T-helper 2 cell treated with Interferon-gamma antibody and Interleukin-4, amounts not matched to agents 100 ng/mL and 5 ng/mL, for 36 hours (primary cell): ENCODE data around the gene PKD2L2. TPM values are rescaled to one million over a fixed set of nuclear protein-coding genes. Genes with fewer than 3 reads are reported as not detected.
"Not testable (repeated sequence)": the region's sequence is repeated elsewhere in the genome, so short reads cannot be mapped to it uniquely, and the experiment has no call there.

Experiments
- intact Hi-C: fragments of 100-400 bp; cut with micrococcal nuclease; formaldehyde crosslinking; loops from one replicate; pipeline ENCODE4 v1.15.1; 2023
- total RNA-seq: library from RNA; stranded (reverse); gene quantifications from 2 replicates; pipeline ENCODE4 v1.2.3, GENCODE V29; 2022

PKD2L2 gene
- 0.23 TPM in 1 of 2 replicates, not detected in the other for total RNA-seq

- intact Hi-C loops = loop anchor here (1.0 to 5.0 kb wide), 3 partner anchors 134 to 289 kb away; partner anchors contain the start of genes BRD8, FAM13B and HNRNPA0
Measured at GRCh38 chr5:137888863-137889759, at the start of gene PKD2L2. Gene PKD2L2, plus strand, starts transcription at chr5:137889457. Its CDS starts 35 bp downstream, at chr5:137889492.

GRCh38 chr5:137842296-137842695 lies 47.0 kb upstream of the PKD2L2 start:
- intact Hi-C loops = no loop called here

- intact Hi-C loops = no loop called here
Measured at GRCh38 chr5:137843676-137844299, 45.5 kb upstream of the PKD2L2 start.

DNA sequence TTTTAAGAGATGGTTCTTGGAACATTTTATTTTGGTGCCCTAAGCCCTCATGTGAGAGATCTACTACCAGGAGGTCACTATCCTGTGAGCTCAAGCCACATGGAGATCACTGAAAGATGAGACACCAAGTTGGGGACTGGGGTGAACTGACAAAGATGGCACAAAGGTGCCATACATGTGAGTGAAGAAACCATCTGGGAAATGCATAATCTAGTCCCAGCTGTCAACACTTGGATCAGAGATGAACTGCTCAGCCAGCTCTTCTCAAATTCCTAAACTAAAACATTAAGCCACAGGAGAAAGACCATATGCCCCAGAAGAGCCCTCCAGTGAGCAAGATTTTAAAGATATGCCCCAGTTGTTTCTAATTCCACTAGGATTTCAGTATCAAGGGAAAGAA lies 43.8 kb upstream of the PKD2L2 start:
- intact Hi-C loops = no loop called here

DNA sequence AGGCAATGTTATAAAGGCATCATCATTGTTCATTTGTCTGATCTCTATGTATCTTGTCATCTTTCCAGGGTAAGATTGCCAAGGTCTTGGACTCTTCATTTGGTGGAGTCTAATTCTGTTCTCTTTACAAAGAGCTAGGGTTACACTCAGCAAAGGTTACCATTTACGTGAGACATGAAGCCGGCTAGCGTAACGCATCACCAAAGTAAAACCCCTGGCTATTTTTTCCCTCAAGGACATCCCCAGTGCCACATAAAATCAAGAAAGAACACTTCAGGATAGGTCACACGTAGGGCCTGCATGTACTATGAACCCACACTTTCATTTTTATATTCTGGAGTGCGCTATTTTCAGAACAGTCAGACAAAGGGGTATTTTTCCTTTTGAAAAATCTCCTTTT lies 41.6 kb upstream of the PKD2L2 start:
- intact Hi-C loops = no loop called here

DNA sequence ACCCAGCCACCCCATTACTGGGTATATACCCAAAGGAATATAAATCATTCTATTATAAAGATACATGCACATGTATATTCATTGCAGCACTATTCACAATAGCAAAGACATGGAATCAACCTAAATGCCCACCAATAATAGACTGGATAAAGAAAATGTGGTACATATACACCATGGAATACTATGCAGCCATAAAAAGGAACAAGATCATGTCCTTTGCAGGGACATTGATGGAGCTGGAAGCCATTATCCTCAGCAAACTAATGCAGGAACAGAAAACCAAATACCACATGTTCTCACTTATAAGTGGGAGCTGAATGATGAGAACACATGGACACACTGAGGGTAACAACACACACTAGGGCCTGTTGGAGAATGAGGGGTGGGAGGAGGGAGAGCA lies 36.1 kb upstream of the PKD2L2 start:
- intact Hi-C loops = not testable (repeated sequence)

GRCh38 chr5:137856201-137856600 lies 33.1 kb upstream of the PKD2L2 start:
- intact Hi-C loops = no loop called here

DNA sequence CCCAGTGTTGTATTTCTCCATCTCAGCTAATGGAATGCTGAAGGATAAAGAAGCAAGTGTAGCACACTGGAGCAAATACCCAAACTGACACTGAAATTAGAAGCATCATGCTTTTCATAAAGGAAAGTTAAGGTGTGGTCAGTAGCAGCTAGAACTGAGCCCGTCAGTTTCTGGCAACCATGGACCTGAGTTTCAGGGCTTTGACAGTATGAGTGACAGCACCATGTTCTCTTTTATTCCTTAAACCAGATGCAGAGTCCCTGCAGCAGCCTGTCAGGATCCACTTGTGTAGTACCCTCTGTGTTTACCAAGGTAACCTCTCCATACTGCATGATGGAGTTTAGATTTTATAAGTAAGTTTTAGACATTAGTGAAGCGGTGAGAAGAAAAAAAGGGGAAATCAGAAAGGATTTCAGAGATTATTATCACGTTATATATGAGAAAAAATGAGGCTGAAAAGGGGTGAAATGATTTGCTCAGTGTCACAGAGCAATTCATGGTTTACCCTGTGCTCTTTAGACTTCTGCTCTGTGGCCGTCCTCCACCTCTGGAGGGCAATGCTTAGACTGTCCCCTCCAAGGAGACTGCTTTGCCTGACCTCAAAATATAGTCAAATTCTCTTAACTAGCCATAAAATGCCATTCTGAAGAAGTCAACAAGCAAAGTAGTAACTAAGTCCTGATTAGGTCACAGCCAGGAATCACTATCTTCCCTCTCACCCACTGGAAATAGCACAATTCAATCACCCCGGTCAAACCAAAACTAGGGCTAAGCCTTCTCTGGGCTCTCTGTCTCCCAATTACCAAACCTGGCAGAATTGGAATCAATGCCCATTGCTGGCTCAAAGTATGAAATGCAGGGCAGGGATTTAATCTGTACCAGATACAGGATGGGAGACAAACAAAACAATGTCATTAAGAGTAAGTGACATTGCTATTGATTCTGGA lies 32.1 kb upstream of the PKD2L2 start:
- intact Hi-C loops = no loop called here

DNA sequence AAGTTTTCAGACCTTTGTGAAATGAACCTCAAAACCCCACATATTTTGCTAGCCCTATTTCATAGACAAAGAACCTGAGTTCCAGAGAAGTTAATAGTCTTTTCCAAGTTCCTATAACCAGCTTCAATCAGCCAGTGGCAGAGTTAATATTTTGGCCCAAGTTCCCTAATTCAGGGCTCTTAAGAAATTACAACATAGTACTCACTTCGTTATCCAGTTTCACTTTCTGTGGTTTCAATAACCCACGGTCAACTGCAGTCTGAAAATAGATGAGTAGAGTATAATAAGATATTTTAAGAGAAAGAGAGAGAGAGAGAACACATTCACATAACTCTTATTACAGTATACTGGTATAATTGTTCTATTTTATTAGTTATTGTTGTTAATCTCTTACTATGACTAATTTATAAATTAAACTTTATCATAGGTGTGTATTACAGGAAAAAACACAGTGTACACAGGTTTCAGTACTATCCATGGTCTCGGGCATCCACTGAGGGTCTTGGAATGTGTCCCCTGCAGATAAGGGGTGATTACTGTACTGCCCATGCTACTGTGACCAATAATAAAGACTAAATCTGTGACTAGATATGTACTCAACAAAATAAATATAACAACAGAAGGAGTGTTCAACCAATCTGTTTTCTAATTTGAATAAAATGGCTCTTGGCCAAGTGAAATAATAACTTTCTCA lies 30.9 kb upstream of the PKD2L2 start:
- intact Hi-C loops = no loop called here

- intact Hi-C loops = no loop called here
Measured at GRCh38 chr5:137858954-137859353, 30.3 kb upstream of the PKD2L2 start.

- intact Hi-C loops = no loop called here
Measured at GRCh38 chr5:137862251-137862650, 27.0 kb upstream of the PKD2L2 start.

DNA sequence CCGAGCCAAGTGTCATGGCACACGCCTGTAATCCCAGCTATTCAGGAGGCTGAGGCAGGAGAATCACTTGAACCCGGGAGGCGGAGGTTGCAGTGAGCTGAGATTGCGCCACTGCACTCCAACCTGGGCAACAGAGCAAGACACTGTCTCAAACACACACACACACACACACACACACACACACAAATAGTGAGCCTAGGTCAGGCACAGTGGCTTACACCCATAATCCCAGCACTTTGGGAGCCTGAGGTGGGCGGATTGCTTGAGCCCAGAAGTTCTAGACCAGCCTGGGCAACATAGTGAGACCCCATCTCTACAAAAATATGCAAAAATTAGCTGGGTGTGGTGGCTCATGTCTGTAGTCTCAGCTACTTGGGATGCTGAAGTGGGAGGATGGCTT lies 25.6 kb upstream of the PKD2L2 start:
- intact Hi-C loops = not testable (repeated sequence)

GRCh38 chr5:137866541-137867388 lies 22.5 kb upstream of the PKD2L2 start:
- intact Hi-C loops = no loop called here

- intact Hi-C loops = no loop called here
Measured at GRCh38 chr5:137867664-137868063, 21.6 kb upstream of the PKD2L2 start, which contains the start of gene MYOT. Gene MYOT, plus strand, starts transcription at chr5:137867860. Its CDS starts 2,792 bp downstream, at chr5:137870652.

DNA sequence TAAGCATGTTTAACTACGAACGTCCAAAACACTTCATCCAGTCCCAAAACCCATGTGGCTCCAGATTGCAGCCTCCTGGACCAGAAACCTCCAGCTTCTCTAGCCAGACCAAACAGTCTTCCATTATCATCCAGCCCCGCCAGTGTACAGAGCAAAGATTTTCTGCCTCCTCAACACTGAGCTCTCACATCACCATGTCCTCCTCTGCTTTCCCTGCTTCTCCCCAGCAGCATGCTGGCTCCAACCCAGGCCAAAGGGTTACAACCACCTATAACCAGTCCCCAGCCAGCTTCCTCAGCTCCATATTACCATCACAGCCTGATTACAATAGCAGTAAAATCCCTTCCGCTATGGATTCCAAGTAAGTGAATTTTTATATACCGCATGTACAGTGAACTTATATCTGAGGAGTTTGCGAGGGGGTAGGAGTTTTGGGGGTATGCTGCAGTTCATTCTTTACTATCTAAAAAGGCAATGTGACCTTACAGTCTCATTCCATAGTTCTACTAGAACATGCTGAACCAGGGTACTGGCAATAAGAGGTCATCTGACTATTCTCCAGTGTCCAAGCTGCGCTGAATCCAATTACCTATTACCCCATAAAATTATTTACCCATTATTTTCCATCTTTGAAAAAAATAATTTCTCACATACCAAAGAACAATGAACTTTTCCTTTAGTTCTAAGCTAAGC lies 18.5 kb upstream of the PKD2L2 start:
- intact Hi-C loops = no loop called here

DNA sequence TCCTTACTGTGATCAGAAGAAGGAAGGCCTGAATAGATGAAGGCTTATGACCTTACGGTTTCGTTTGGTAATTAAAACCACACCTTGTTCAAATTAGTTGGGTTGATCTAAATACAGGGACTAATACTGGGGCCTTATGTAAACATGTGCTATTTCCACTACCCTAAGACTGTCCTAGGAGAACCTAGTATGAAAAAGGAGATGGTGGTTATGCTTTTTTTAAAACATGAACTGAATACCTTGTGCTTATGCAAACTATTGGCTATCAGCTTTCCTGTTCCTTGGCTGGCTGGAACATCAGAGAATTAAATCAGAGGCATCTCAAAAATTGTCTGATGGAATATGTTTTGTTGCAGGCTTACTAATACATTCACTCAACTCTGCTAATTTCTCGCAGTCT lies 17.7 kb upstream of the PKD2L2 start:
- intact Hi-C loops = no loop called here

- intact Hi-C loops = no loop called here
Measured at GRCh38 chr5:137872466-137872865, 16.8 kb upstream of the PKD2L2 start.

DNA sequence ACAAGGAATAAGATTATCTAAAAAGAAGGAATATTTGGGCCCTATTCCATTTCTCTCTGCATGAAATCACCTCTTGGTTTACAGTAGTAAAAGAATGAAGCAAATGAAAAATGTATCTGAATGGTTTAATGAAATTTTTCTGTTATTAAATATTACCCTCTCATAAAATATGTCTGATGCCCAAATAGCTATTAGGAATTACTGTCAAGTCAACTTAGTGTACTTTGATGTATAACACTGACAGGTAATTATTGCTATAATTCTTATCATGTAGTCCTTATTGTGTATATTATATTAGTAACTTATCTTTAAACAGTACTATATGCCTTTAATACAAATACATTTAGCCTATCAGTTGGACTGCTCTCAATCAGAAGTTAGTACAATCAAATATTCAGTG lies 13.2 kb upstream of the PKD2L2 start:
- intact Hi-C loops = no loop called here

DNA sequence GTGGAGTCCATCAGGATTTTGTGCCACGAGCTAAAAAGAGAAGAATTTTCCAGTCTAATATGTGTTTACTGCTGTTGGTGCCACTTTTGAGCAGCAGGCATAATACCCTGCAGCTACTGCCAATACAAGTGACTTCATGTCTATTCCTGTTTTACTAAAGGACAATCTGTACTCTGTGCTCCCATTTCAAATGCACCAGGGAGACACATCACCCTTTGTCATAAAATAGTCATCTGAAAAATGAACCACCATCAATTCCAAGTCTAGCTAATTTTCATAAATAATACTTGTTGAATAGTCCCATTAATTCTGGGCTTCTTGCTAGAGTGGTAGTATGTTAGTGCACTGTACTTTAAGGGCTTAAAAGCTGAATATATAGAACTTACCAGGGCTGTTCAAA lies 8.9 kb upstream of the PKD2L2 start:
- intact Hi-C loops = no loop called here
